A549 (cell line): ENCODE results near the gene ALKBH2. TPM values are rescaled to one million over a fixed set of nuclear protein-coding genes. Genes with fewer than 3 reads are reported as not detected.

Experiments
- ATAC-seq, 2 experiments: fragments of 200-7000 bp in 1 of 2; fragments of >200 bp in 1 of 2; cut with Nextera tagmentation in 1 of 2; cut with Tn5 transposase in 1 of 2; 3 replicates each; pipeline versions ENCODE4 v1.8.0 to v1.9.1; 2018 to 2020; ENCODE audit warnings: mild to moderate bottlenecking in 1 of 2, moderate library complexity in 1 of 2
- CTCF ChIA-PET: fragments of 300-600 bp; sonication (Branson Sonifier 250); formaldehyde crosslinking; extraction: SDS; loops from one replicate; lab custom pipeline; 2021; ENCODE audit warnings: antibody characterized with exemption, inconsistent platforms; lab: Yijun Ruan, JAX
- POLR2A ChIA-PET: fragments of 350-600 bp; formaldehyde crosslinking; extraction: SDS; loops from one replicate; lab custom pipeline; 2021; ENCODE audit warnings: antibody characterized with exemption, inconsistent platforms; lab: Yijun Ruan, JAX
- DNase-seq, 2 experiments: peaks; one replicate each; pipeline versions ENCODE4 v3.0.0 to v3.0.0-alpha.2; 2011 to 2016; ENCODE audit warnings: low read depth in 1 of 2, low spot score in 1 of 2
- FAIRE-seq: peaks from 2 replicates; lab custom pipeline; 2011; peaks lifted over from hg19 to GRCh38; lab: Jason Lieb, UNC
- H3K27ac ChIP-seq, 2 experiments: fragments of >200 bp; sonication (Bioruptor Twin); formaldehyde crosslinking; 3 replicates each; pipeline ENCODE4 v1.5.1; 2016 to 2017
- H3K4me1 ChIP-seq: fragments of >200 bp; sonication (Bioruptor Twin); formaldehyde crosslinking; 3 replicates; pipeline ENCODE4 v1.6.1; 2016
- H3K4me2 ChIP-seq: fragments of >200 bp; sonication (Bioruptor Twin); formaldehyde crosslinking; 3 replicates; pipeline ENCODE4 v1.6.1; 2016
- H3K4me3 ChIP-seq: fragments of >200 bp; sonication (Bioruptor Twin); formaldehyde crosslinking; 3 replicates; pipeline ENCODE4 v1.5.1; 2016
- H3K9me3 ChIP-seq: fragments of >200 bp; sonication (Bioruptor Twin); formaldehyde crosslinking; 3 replicates; pipeline ENCODE4 v1.6.1; 2016
- BHLHE40 ChIP-seq: IDR thresholded peaks from 2 replicates; pipeline ENCODE4 v1.6.1; 2012; ENCODE audit warnings: low read depth, low read length, inconsistent platforms
- CBX2 ChIP-seq: fragments of 200-600 bp; sonication (generic); IDR thresholded peaks from 2 replicates; pipeline ENCODE4 v1.6.1; 2016; ENCODE audit warnings: low read depth, mild to moderate bottlenecking, borderline replicate concordance
- CBX8 ChIP-seq: fragments of 200-600 bp; sonication (generic); IDR thresholded peaks from 2 replicates; pipeline ENCODE4 v1.6.1; 2016
- CEBPB ChIP-seq, 2 experiments: fragments of >200 bp in 1 of 2; sonication (Bioruptor Twin) in 1 of 2; formaldehyde crosslinking in 1 of 2; IDR thresholded peaks; 2 replicates each; pipeline ENCODE4 v1.6.1; 2012 to 2016
- CHD4 ChIP-seq: fragments of 200-600 bp; sonication (generic); IDR thresholded peaks from 2 replicates; pipeline ENCODE4 v1.6.1; 2016; ENCODE audit warnings: antibody characterized with exemption, mild to moderate bottlenecking, borderline replicate concordance
- CTCF ChIP-seq: fragments of >200 bp; sonication (Bioruptor Twin); formaldehyde crosslinking; IDR thresholded peaks from 3 replicates; pipeline ENCODE4 v1.5.1; 2016
- E2F6 ChIP-seq: IDR thresholded peaks from 2 replicates; pipeline ENCODE4 v1.6.1; 2012; ENCODE audit warnings: low read depth, borderline replicate concordance
- ESRRA ChIP-seq: fragments of 150-350 bp; IDR thresholded peaks from 2 replicates; pipeline ENCODE4 v1.6.1; 2014; ENCODE audit warnings: mild to moderate bottlenecking, low read length, borderline replicate concordance
- FOXS1 ChIP-seq: fragments of 250-450 bp; sonication (Bioruptor Pico); IDR thresholded peaks from 2 replicates; pipeline ENCODE4 v1.5.0; 2020; ENCODE audit warnings: mild to moderate bottlenecking, moderate library complexity
- HES2 ChIP-seq: fragments of >200 bp; sonication (Bioruptor Twin); formaldehyde crosslinking; IDR thresholded peaks from 2 replicates; pipeline ENCODE4 v1.6.1; 2016
- HEYL ChIP-seq: fragments of 250-450 bp; sonication (Bioruptor Pico); IDR thresholded peaks from 2 replicates; pipeline ENCODE4 v1.8.0; 2021; ENCODE audit warnings: mild to moderate bottlenecking, moderate library complexity
- HOXA7 ChIP-seq: fragments of 250-450 bp; sonication (Bioruptor Pico); IDR thresholded peaks from 2 replicates; pipeline ENCODE4 v1.5.0; 2020; ENCODE audit warnings: mild to moderate bottlenecking, moderate library complexity
- HOXB13 ChIP-seq: fragments of 250-450 bp; sonication (Bioruptor Pico); IDR thresholded peaks from 2 replicates; pipeline ENCODE4 v1.5.0; 2020; ENCODE audit warnings: low read depth, mild to moderate bottlenecking, moderate library complexity
- JUN ChIP-seq, 2 experiments: fragments of >200 bp; sonication (Bioruptor Twin); formaldehyde crosslinking; IDR thresholded peaks; 2 replicates in 1 of 2; 3 replicates in 1 of 2; pipeline ENCODE4 v1.6.1; 2016 to 2017
- JUNB ChIP-seq: fragments of >200 bp; sonication (Bioruptor Twin); formaldehyde crosslinking; IDR thresholded peaks from 2 replicates; pipeline ENCODE4 v1.6.1; 2016
- KDM5A ChIP-seq: fragments of 200-600 bp; sonication (generic); IDR thresholded peaks from 2 replicates; pipeline ENCODE4 v1.6.1; 2016; ENCODE audit warnings: antibody characterized with exemption, mild to moderate bottlenecking
- NFE2L2 ChIP-seq: fragments of 150-350 bp; conservative IDR thresholded peaks from 2 replicates; pipeline ENCODE4 v1.6.1; 2014; ENCODE audit warnings: low read length
- NPAS2 ChIP-seq: fragments of 250-450 bp; sonication (Bioruptor Pico); IDR thresholded peaks from 2 replicates; pipeline ENCODE4 v1.8.0; 2022; ENCODE audit warnings: mild to moderate bottlenecking, moderate library complexity, borderline replicate concordance
- PBX3 ChIP-seq: IDR thresholded peaks from 2 replicates; pipeline ENCODE4 v1.6.1; 2012
- PHF8 ChIP-seq: fragments of 200-600 bp; sonication (generic); IDR thresholded peaks from 2 replicates; pipeline ENCODE4 v1.6.1; 2016; ENCODE audit warnings: low read depth, mild to moderate bottlenecking, antibody characterized with exemption, moderate library complexity, borderline replicate concordance
- POLR2A ChIP-seq: IDR thresholded peaks from 2 replicates; pipeline ENCODE4 v1.6.1; 2012; ENCODE audit warnings: mild to moderate bottlenecking, low read length
- POLR2AphosphoS2 ChIP-seq: conservative IDR thresholded peaks from 2 replicates; pipeline ENCODE4 v1.6.1; 2012; ENCODE audit warnings: low read length, improper control_type of control experiment, inconsistent platforms
- RAD21 ChIP-seq, 2 experiments: fragments of >200 bp in 1 of 2; sonication (Bioruptor Twin) in 1 of 2; formaldehyde crosslinking in 1 of 2; IDR thresholded peaks in 1 of 2; conservative IDR thresholded peaks in 1 of 2; 2 replicates in 1 of 2; 3 replicates in 1 of 2; pipeline ENCODE4 v1.6.1; 2012 to 2018; ENCODE audit warnings: inconsistent platforms in 1 of 2
- RARB ChIP-seq: fragments of 250-450 bp; sonication (Bioruptor Pico); IDR thresholded peaks from 2 replicates; pipeline ENCODE4 v1.8.0; 2021; ENCODE audit warnings: mild to moderate bottlenecking, moderate library complexity
- RCOR1 ChIP-seq: fragments of 150-350 bp; IDR thresholded peaks from 2 replicates; pipeline ENCODE4 v1.6.1; 2014; ENCODE audit warnings: antibody characterized with exemption, low read length, low read depth
- REST ChIP-seq: fragments of 200-600 bp; sonication (generic); IDR thresholded peaks from 2 replicates; pipeline ENCODE4 v1.6.1; 2016; ENCODE audit warnings: antibody characterized with exemption, mild to moderate bottlenecking, moderate library complexity
- RNF2 ChIP-seq: fragments of 200-600 bp; sonication (generic); IDR thresholded peaks from 2 replicates; pipeline ENCODE4 v1.6.1; 2016; ENCODE audit warnings: low read depth, mild to moderate bottlenecking, antibody characterized with exemption, moderate library complexity, borderline replicate concordance
- SMC3 ChIP-seq: fragments of >200 bp; sonication (Bioruptor Twin); formaldehyde crosslinking; IDR thresholded peaks from 3 replicates; pipeline ENCODE4 v1.6.1; 2018; ENCODE audit warnings: inconsistent platforms
- SREBF2 ChIP-seq: fragments of 450-650 bp; IDR thresholded peaks from 2 replicates; pipeline ENCODE4 v1.6.1; 2014; ENCODE audit warnings: mild to moderate bottlenecking, moderate library complexity
- TFCP2L1 ChIP-seq: fragments of 250-450 bp; sonication (Bioruptor Pico); IDR thresholded peaks from 2 replicates; pipeline ENCODE4 v1.5.0; 2021; ENCODE audit warnings: mild to moderate bottlenecking
- ZC3H11A ChIP-seq: fragments of 450-650 bp; IDR thresholded peaks from 2 replicates; pipeline ENCODE4 v1.6.1; 2014; ENCODE audit warnings: antibody characterized with exemption, mild to moderate bottlenecking
- ZFP36 ChIP-seq: fragments of 450-650 bp; IDR thresholded peaks from 2 replicates; pipeline ENCODE4 v1.6.1; 2014; ENCODE audit warnings: borderline replicate concordance; ENCODE audit not compliant: partially characterized antibody
- ZNF302 ChIP-seq: fragments of 250-450 bp; sonication (Bioruptor Pico); IDR thresholded peaks from 2 replicates; pipeline ENCODE4 v1.9.0; 2021; ENCODE audit warnings: inconsistent platforms, mild to moderate bottlenecking, moderate library complexity
- WGBS: methylation state at CpG from one replicate; pipeline ENCODE4 v1.1.6; 2017; ENCODE audit errors: missing lambda C conversion rate; 5-methylcytosine and 5-hydroxymethylcytosine counted together
- polyA plus RNA-seq, 4 experiments: library from polyadenylated mRNA; depleted of rRNA in 3 of 4; stranded (reverse); fragments of >200 nt; fragmentation: RNase III in 1 of 4; extraction: RNeasy Plus Mini Kit Qiagen cat#74134 plus additional on column Dnase treatment in 1 of 4; gene quantifications; 2 replicates in 3 of 4; 3 replicates in 1 of 4; pipeline ENCODE4 v1.2.3, GENCODE V29; 2011 to 2017

Gene ALKBH2
- polyA plus RNA-seq, 2 of the 4 experiments (the other 2 are of a cell fraction), result 53.9 to 57.7 TPM

- H3K9me3 ChIP-seq, result no peaks in the 10 kb centered on the region
- CTCF ChIA-PET, result interaction anchor here (0.6 to 1.9 kb wide), 4 partner anchors 14 to 418 kb away, joined by 3 to 17 read pairs (median 4); no protein-coding TSS in a partner anchor
- FAIRE-seq (no peak), ATAC-seq (peak; percentile 91 to 97), DNase-seq (peak; percentile 97)
- 1% methylated on average over 18 of the region's 71 CpGs for WGBS
- H3K27ac ChIP-seq, result peak within 1 kb of the TSS; percentile 76 to 91
- peak within 1 kb of the TSS; percentile 87 for H3K4me2 ChIP-seq
- peak within 1 kb of the TSS; percentile 91 for H3K4me3 ChIP-seq
- POLR2A ChIA-PET, result interaction anchor here (1.0 to 1.5 kb wide), 2 partner anchors 14 to 247 kb away, joined by 3 to 5 read pairs; no protein-coding TSS in a partner anchor
- peaks cover 9% of the 10 kb centered on the region; the same call in 2 of the 3 replicates for H3K4me1 ChIP-seq
- TF ChIP-seq CEBPB (IDR thresholded peaks at IDR 0.05) (no peak), HOXB13 (CRISPR knock-in tag) (no peak), ZNF302 (no peak), ZFP36 (no peak), CTCF (no peak), HOXA7 (no peak), CHD4 (no peak), HEYL (no peak), PBX3 (0 out of 2 replicates have a peak, but pooled peaks have one; percentile 14), ESRRA (no peak), TFCP2L1 (CRISPR knock-in tag) (no peak), FOXS1 (CRISPR knock-in tag) (no peak), SREBF2 (no peak), RARB (CRISPR knock-in tag) (no peak), JUN (IDR thresholded peaks at IDR 0.05) (peak in 1 of 2 experiments; percentile 47; a peak in 1 of 5 replicates), RCOR1 (no peak), ZC3H11A (no peak), JUNB (no peak), HES2 (no peak), POLR2AphosphoS2 (no peak), KDM5A (peak; percentile 82), E2F6 (peak; percentile 86), PHF8 (peak; percentile 32; the same call in 1 of the 2 replicates), NPAS2 (no peak), NFE2L2 (no peak), BHLHE40 (no peak), POLR2A (peak; percentile 54), RAD21 (conservative IDR thresholded peaks at IDR 0.05 in 1 of 2, IDR thresholded peaks at IDR 0.05 in 1 of 2) (no peak), CBX2 (no peak), REST (no peak), CBX8 (no peak), SMC3 (no peak), RNF2 (no peak)
These were observed 4.3 kb upstream of the ALKBH2 start, which contains the start of gene UNG for GRCh38 chr12:109097435-109098182. Gene UNG (plus strand): TSS chr12:109097597. CDS start chr12:109097680, 83 bp downstream.
